Activated naive CD8-positive, alpha-beta T cell treated with anti-CD3 and anti-CD28 coated beads, Interleukin-2, amount 50 U/mL, for 24 hours (primary cell): Measurements from ENCODE around the gene KCNC2.
A peak's percentile ranks its signal among the peaks of the same experiment; 100 is the strongest.

ENCODE experiments used
- ATAC-seq: fragments of 150-1000 bp; cut with Tn5 transposase; one replicate; pipeline ENCODE4 v1.10.0; 2021
- DNase-seq: peaks from one replicate; pipeline ENCODE4 v3.0.0; 2021
- H3K27ac Mint-ChIP-seq: one replicate; pipeline ENCODE4 v1.8.0; 2021; ENCODE audit warnings: mild to moderate bottlenecking, mixed read lengths
- H3K27me3 Mint-ChIP-seq: one replicate; pipeline ENCODE4 v1.8.0; 2021; ENCODE audit warnings: mixed read lengths
- H3K36me3 Mint-ChIP-seq: one replicate; pipeline ENCODE4 v1.8.0; 2021; ENCODE audit warnings: low read depth, mixed read lengths
- H3K4me1 Mint-ChIP-seq: one replicate; pipeline ENCODE4 v1.8.0; 2021; ENCODE audit warnings: mixed read lengths
- H3K4me3 Mint-ChIP-seq: one replicate; pipeline ENCODE4 v1.8.0; 2021; ENCODE audit warnings: mild to moderate bottlenecking, moderate library complexity, mixed read lengths
- H3K9me3 Mint-ChIP-seq: one replicate; pipeline ENCODE4 v1.8.0; 2021; ENCODE audit warnings: mixed read lengths

KCNC2 gene

DNA sequence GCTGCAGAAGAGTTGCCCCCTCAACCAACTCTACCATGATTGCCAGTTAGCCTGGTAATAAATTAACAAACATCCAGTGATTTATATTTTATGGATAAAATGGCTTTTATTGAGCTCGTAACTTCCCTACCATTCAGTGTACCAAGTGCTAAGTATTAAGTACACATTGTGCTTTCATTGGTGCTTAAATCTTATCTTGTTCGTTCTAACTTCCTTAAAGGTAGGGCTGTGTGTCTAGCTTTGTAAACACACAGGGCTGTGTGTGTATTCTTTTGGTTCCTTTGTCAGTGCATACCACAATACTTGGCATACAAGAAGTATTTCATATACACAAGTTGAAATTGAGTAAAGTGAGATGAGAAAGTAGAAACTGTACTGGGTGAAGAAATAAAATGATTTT lies 80.4 kb downstream of the KCNC2 start:
- no peaks in the 10 kb centered on the region for H3K4me1 Mint-ChIP-seq
- no peaks in the 10 kb centered on the region for H3K36me3 Mint-ChIP-seq
- ATAC-seq = no peak
- H3K9me3 Mint-ChIP-seq = no peaks in the 10 kb centered on the region
- no peak for DNase-seq
- H3K4me3 Mint-ChIP-seq = no peak overlapping the region
- no peak overlapping the region for H3K27ac Mint-ChIP-seq
- peaks cover 7% of the 10 kb centered on the region for H3K27me3 Mint-ChIP-seq

DNA sequence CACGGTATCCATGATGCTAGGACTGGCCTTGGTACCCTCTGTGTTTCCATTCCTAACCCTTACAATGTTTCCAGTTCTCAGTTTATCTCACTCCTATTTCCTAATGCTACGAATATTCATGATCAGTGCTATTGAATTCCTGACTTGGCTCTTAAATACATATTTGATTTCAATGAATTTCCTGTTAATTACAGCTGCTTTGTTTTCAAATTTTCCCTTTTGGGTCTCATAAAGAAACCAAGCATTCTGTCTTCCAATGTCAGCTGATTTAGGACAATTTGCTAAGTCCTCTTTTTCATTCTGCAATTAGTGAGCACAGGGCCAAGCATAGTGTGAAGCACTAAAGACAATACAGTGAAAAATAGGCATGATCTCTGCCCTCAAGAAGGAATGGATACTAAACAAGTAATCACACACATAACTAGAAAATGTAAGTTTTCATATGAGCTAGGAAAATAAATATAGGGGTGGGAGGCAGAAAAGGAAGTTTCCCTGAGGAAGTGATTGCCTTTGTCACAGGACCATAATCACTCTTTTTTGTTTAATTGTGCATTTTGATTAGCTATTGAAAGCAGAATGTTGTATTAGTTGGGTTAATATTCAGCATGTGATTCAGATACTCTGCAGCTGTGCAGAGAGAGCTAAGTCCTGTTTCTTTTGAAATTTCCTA lies 88.5 kb downstream of the KCNC2 start:
- Mint-ChIP-seq H3K27ac (no peak overlapping the region), H3K4me1 (no peaks in the 10 kb centered on the region), H3K36me3 (no peaks in the 10 kb centered on the region), H3K9me3 (no peaks in the 10 kb centered on the region), H3K27me3 (no peaks in the 10 kb centered on the region), H3K4me3 (no peak overlapping the region)
- ATAC-seq = no peak
- DNase-seq = no peak

DNA sequence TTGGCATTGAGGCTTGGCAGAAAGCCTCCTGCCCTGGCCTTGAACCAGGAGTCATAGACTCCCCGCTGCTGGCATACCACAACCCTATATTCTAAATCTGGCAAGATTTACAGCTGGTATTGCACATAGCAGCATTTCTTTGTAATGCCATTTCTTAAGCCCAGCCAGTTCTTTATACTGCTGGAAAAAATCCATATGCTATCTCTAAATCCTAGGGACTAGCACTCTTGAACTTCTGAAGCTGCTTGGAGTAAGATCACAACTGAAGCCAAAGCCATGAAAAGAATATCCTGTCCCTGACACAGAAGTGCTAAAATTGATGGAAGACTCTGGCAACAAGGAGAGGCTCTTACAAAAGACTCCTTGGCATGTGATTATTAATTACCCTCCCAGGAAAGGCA lies 89.3 kb downstream of the KCNC2 start:
- no peaks in the 10 kb centered on the region for H3K27me3 Mint-ChIP-seq
- H3K36me3 Mint-ChIP-seq = no peaks in the 10 kb centered on the region
- DNase-seq (no peak), ATAC-seq (no peak)
- H3K4me3 Mint-ChIP-seq = no peak overlapping the region
- no peaks in the 10 kb centered on the region for H3K9me3 Mint-ChIP-seq
- no peak overlapping the region for H3K27ac Mint-ChIP-seq
- H3K4me1 Mint-ChIP-seq = no peaks in the 10 kb centered on the region

DNA sequence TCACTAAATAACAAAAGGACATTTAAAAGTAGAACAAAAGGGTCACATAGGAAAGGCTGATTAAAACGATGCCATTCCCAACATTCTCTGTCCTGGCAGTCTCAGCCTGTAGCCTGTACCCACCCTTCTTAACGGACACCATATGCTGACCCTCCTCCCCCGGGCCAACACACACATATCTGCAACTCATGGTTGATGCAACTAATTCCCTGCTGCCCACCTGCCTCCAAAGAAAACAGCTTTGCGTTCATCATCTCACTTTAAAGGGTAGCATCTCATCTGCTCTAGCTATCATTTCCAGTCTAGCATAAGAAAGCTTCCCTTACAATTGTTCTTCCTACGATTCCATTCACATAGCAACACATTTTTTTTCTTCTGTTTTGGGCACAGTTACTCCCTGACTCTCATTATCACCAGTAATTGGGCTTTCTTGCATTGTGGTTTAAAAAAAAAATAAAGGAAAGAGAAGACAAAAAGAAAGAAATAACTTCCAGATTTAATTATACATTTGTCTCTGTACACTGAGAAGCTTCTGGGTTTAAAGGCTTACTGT lies 92.9 kb downstream of the KCNC2 start:
- ATAC-seq (no peak), DNase-seq (no peak)
- Mint-ChIP-seq H3K9me3 (peaks cover 3% of the 10 kb centered on the region), H3K27ac (no peak overlapping the region), H3K4me1 (no peaks in the 10 kb centered on the region), H3K27me3 (peaks cover 1% of the 10 kb centered on the region), H3K36me3 (no peaks in the 10 kb centered on the region), H3K4me3 (no peak overlapping the region)

DNA sequence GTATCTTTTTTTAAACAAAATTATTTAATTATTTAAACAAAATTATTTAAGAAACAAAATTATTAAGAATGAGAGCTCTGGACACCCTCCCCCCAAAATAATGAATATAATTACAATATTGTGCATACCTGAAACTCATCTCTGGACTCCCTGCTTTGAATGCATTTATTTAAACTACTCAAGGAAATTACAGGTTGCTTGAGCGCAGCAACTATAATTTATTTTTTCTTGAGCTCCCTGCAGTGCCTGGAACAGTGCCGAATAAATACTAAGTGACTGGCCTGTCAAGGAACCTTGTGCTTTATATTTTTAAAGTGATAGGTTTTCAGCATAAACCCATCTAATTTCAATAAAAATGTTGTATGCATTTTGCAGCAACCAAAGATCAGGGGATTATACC lies 93.9 kb downstream of the KCNC2 start:
- DNase-seq = no peak
- H3K36me3 Mint-ChIP-seq = no peaks in the 10 kb centered on the region
- no peaks in the 10 kb centered on the region for H3K4me1 Mint-ChIP-seq

DNA sequence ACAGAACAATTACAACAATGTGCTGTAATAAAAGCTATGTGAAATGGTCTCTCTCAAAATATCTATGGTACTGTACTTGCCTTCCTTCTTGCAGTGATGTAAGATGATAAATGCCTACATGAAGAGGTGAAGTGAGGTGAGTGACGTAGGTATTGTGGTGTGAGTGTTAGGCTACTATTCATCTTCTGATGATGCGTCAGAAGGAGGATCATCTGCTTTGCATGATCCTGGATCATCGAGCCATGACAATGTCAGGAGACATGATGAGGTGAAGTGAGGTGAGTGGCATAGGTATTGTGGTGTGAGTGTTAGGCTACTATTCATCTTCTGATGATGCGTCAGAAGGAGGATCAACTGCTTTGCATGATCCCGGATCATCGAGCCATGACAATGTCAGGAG lies 105.8 kb downstream of the KCNC2 start:
- Mint-ChIP-seq H3K36me3 (no peaks in the 10 kb centered on the region), H3K4me1 (no peaks in the 10 kb centered on the region), H3K27me3 (no peaks in the 10 kb centered on the region), H3K27ac (no peak overlapping the region), H3K4me3 (no peak overlapping the region), H3K9me3 (no peaks in the 10 kb centered on the region)
- DNase-seq = no peak
- ATAC-seq = no peak

More for the DNA sequence above, 93.9 kb downstream of the KCNC2 start:
- no peak for ATAC-seq
- H3K27me3 Mint-ChIP-seq = peaks cover 1% of the 10 kb centered on the region
- no peak overlapping the region for H3K4me3 Mint-ChIP-seq
- peaks cover 3% of the 10 kb centered on the region for H3K9me3 Mint-ChIP-seq
- no peak overlapping the region for H3K27ac Mint-ChIP-seq

DNA sequence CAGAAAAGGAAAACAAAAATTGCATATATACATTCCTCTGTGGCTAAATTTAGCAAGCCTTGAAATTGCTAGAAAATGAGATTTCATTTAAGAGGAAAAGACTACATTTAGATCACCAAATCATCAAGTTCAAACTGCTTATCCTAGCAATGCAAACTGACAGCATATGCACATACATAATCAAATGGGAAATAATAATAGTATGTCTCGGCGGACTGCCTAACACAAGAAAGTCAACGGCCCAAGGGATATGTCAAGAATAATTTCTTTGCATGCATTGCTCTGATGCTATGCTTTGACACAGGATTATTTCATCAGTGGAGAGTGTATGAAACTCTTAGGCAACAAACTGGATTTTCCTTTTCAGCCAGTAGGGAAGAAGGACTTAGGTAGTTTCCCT lies 107.9 kb downstream of the KCNC2 start:
- no peak overlapping the region for H3K4me3 Mint-ChIP-seq
- DNase-seq (no peak), ATAC-seq (no peak)
- H3K4me1 Mint-ChIP-seq = no peaks in the 10 kb centered on the region
- H3K27ac Mint-ChIP-seq = no peak overlapping the region
- H3K36me3 Mint-ChIP-seq = no peaks in the 10 kb centered on the region
- H3K27me3 Mint-ChIP-seq = no peaks in the 10 kb centered on the region
- no peaks in the 10 kb centered on the region for H3K9me3 Mint-ChIP-seq

DNA sequence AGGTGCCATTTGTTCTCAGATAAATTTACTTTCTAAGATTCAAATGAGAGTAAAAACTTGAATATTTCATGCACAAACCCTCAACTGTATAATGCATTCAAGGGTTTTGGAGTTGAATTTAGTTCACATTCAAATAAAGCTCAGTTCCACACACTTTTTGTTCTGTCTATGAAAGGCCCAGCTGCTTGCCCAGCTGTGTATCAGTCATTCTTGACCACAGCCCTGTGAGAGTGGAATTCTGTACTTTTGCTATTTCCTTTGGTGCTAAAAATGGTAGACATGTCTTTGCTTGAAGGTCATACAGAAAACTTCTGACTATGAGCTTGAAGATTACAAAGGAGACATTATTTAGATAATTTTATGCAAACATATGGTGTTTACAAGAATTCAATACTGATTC lies 110.4 kb downstream of the KCNC2 start:
- H3K36me3 Mint-ChIP-seq = no peaks in the 10 kb centered on the region
- H3K4me3 Mint-ChIP-seq = no peak overlapping the region
- ATAC-seq = no peak
- no peaks in the 10 kb centered on the region for H3K9me3 Mint-ChIP-seq
- H3K27me3 Mint-ChIP-seq = no peaks in the 10 kb centered on the region
- H3K27ac Mint-ChIP-seq = no peak overlapping the region
- DNase-seq = no peak
- H3K4me1 Mint-ChIP-seq = no peaks in the 10 kb centered on the region

DNA sequence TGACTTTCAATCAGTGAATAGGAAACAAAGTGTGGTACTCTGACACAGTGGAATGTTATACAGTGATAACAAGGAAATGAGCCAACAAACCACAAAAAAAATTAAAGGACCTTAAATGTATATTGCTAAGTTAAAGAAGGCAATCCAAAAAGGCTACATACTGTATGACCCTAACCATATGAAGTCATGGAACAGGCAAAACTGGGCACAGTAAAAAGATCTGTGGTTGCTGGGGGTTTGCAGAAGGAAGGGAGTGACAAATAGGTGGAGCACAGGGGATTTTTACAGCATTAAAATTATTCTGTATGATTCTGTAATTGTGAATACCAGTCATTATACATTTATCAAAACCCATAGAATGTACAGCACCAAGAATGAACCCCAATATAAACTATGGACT lies 112.6 kb downstream of the KCNC2 start:
- H3K9me3 Mint-ChIP-seq = no peaks in the 10 kb centered on the region
- no peak overlapping the region for H3K27ac Mint-ChIP-seq
- no peaks in the 10 kb centered on the region for H3K4me1 Mint-ChIP-seq
- no peak overlapping the region for H3K4me3 Mint-ChIP-seq
- DNase-seq (no peak), ATAC-seq (peak; percentile 52)
- H3K27me3 Mint-ChIP-seq = no peaks in the 10 kb centered on the region
- no peaks in the 10 kb centered on the region for H3K36me3 Mint-ChIP-seq

DNA sequence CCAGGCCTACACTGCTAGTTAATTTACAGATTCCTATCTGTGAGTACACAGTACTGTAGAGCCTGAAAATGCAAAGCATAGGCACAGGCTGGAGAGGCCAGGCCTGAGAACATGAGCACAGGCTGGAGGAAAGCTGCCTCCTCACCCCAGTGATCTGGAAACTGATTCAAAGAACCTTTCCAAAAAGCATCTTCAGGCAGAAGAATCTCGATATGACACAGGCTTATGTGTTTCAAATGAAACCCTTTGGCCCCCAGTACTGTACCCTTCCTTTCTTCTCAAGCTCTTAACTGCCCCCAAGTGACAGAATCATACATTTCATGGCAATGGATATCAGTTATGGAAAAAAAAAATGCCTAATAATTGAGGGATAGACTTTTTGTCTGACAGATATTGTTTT lies 122.0 kb downstream of the KCNC2 start:
- H3K36me3 Mint-ChIP-seq = no peaks in the 10 kb centered on the region
- ATAC-seq (no peak), DNase-seq (no peak)
- no peaks in the 10 kb centered on the region for H3K27me3 Mint-ChIP-seq
- H3K4me3 Mint-ChIP-seq = no peak overlapping the region
- no peaks in the 10 kb centered on the region for H3K4me1 Mint-ChIP-seq
- H3K27ac Mint-ChIP-seq = no peak overlapping the region
- H3K9me3 Mint-ChIP-seq = no peaks in the 10 kb centered on the region

DNA sequence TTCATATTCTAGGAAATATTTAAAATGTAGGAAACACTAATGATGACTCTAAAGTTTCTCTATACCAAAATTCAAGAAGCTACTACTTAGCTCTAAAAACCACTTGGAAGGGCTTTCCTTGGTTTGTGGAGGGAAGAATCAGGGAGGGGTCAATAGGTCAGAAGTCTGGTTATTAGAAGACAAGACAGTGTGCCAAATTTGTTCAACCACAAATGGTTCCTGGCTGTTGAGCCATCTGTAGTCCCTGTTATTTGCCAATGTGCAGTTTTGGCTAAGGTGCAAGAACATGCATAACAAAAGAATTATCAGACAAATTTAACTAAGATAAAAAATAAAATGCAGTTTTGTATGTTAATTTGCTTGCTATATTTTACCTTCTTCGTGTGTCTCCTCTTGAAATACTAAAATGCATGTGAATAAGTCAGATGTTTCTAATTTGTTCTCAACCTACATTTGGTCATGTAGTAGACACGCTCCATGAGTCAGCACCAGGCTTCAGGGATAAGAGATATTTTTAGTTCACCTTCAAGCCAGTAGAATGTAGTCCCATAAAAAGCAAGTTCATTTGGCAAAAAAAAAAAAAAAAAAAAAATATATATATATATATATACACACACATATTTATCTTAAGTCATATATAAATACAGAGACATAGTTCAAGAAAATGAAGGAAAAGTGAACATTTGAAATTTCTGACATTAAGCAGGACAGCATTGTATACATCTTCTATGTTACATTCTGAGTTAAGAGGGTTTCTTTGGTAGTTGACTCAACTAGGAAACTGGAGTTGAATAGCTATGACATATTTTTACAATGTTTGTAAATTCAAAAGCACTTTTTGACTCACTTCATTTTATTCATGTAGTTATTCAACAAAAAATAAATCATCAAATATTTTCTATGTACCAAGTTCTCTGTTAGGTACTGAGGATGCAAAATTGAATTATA lies 123.3 kb downstream of the KCNC2 start:
- no peaks in the 10 kb centered on the region for H3K36me3 Mint-ChIP-seq
- no peak for ATAC-seq

DNA sequence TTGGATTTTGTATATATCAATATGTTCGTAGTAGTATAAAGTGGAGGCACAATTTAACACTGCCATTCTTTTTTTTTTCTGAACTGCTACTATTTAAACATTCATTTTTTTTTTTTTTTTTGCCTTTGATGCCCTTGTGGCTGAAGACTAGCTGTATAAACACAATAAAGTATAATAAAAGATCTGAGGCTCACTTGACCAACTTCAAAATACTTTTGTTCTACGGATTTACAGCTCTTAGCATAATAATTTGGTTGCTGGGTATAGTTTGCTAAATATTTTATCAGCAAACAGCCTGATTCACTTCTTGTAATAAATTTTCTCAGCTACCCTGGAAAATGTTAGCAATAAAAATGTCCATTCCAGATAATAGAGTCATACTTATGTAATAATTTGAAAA lies 128.3 kb downstream of the KCNC2 start:
- Mint-ChIP-seq H3K36me3 (no peaks in the 10 kb centered on the region), H3K9me3 (no peaks in the 10 kb centered on the region), H3K4me1 (no peaks in the 10 kb centered on the region), H3K27me3 (no peaks in the 10 kb centered on the region), H3K4me3 (no peak overlapping the region), H3K27ac (no peak overlapping the region)
- DNase-seq (no peak), ATAC-seq (no peak)

More for the DNA sequence above, 123.3 kb downstream of the KCNC2 start:
- no peaks in the 10 kb centered on the region for H3K9me3 Mint-ChIP-seq
- no peaks in the 10 kb centered on the region for H3K4me1 Mint-ChIP-seq
- H3K27me3 Mint-ChIP-seq = no peaks in the 10 kb centered on the region
- DNase-seq = no peak
- H3K4me3 Mint-ChIP-seq = no peak overlapping the region
- H3K27ac Mint-ChIP-seq = no peak overlapping the region

DNA sequence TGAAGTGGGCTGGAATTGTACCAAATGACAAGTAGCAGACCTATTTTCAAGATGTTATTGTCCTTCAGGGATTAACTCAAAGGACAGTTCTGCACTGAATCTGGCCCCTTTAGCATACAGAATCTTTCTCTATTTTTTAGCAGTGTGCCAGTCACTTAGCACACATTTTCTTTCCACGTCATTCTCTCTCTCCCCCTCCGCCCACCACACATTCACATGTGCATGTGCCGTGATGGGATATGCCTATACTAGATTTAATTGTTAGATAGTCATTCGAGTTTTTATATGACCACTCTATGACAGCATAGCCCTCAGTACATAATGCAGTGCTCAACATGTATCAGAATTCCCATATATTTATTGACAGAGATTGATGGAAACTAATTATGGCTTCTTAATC lies 129.1 kb downstream of the KCNC2 start:
- no peaks in the 10 kb centered on the region for H3K36me3 Mint-ChIP-seq
- no peak overlapping the region for H3K27ac Mint-ChIP-seq
- DNase-seq (no peak), ATAC-seq (no peak)
- H3K27me3 Mint-ChIP-seq = no peaks in the 10 kb centered on the region
- no peak overlapping the region for H3K4me3 Mint-ChIP-seq
- H3K9me3 Mint-ChIP-seq = peaks cover 3% of the 10 kb centered on the region
- no peaks in the 10 kb centered on the region for H3K4me1 Mint-ChIP-seq

DNA sequence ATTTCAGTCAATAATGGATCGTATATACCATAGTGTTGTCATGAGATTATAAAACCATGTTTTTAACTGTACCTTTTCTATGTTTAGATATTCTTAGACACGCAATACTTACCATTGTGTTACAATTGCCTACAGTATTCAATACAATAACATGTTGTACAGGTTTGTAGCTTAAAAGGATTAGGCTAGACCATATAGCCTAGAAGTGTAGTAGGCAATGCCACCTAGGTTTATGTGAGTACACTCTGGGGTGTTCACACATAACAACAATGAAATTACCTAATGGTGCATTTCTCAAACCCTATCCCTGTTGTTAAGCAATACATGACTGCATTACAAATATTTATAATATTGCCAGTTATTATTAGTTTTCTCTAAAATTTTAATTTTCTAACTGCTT lies 144.2 kb downstream of the KCNC2 start:
- H3K27me3 Mint-ChIP-seq = peaks cover 3% of the 10 kb centered on the region
- no peak overlapping the region for H3K27ac Mint-ChIP-seq
- H3K9me3 Mint-ChIP-seq = peaks cover 3% of the 10 kb centered on the region
- ATAC-seq (no peak), DNase-seq (no peak)
- no peak overlapping the region for H3K4me3 Mint-ChIP-seq
- no peaks in the 10 kb centered on the region for H3K36me3 Mint-ChIP-seq
- no peaks in the 10 kb centered on the region for H3K4me1 Mint-ChIP-seq

DNA sequence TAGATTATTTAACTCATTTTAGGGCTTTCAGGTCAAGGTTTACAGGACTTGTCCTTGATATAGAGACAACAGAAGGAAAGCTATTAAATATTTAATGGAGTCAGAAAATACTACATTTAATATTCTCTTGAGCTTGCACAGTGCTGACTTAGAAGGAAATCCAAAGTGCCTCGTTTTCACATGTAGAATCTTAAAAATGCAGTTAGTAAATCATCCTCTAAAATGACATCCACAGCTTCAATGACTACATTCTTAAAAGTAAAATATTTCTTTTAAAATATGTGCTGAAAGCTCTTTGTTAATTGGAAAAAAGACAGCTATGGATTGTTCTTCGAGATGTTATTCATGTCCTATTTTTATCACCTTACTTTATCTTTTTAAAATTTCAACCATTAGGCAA lies 146.9 kb downstream of the KCNC2 start:
- Mint-ChIP-seq H3K4me1 (no peaks in the 10 kb centered on the region), H3K27me3 (peaks cover 3% of the 10 kb centered on the region), H3K9me3 (no peaks in the 10 kb centered on the region), H3K36me3 (no peaks in the 10 kb centered on the region), H3K27ac (no peak overlapping the region), H3K4me3 (no peak overlapping the region)
- DNase-seq (no peak), ATAC-seq (no peak)
